Suprapubic skin (tissue), 4 donors: ENCODE measurements around the gene ASB18. TPM values are rescaled to one million over a fixed set of nuclear protein-coding genes. Genes with fewer than 3 reads are reported as not detected.
A peak's percentile ranks its signal among the peaks of the same experiment; 100 is the strongest.

Experiments
- DNase-seq, 2 donors: peaks; one replicate each; pipeline ENCODE4 v3.0.0-alpha.2; 2019; ENCODE audit warnings: low spot score in 2 of 2
- H3K27ac ChIP-seq: fragments of 200-600 bp; sonication (generic); one replicate; pipeline ENCODE4 v1.5.1; 2019
- H3K27me3 ChIP-seq: fragments of 200-600 bp; sonication (generic); one replicate; pipeline ENCODE4 v1.5.1; 2019
- H3K36me3 ChIP-seq: fragments of 200-600 bp; sonication (generic); one replicate; pipeline ENCODE4 v1.5.1; 2019
- H3K4me1 ChIP-seq: fragments of 200-600 bp; sonication (generic); one replicate; pipeline ENCODE4 v1.5.1; 2019
- H3K4me3 ChIP-seq: fragments of 200-600 bp; sonication (generic); one replicate; pipeline ENCODE4 v1.5.1; 2019; ENCODE audit warnings: mild to moderate bottlenecking
- H3K9me3 ChIP-seq: fragments of 200-600 bp; sonication (generic); one replicate; pipeline ENCODE4 v1.5.1; 2019
- EP300 ChIP-seq: sonication (generic); formaldehyde crosslinking; IDR thresholded peaks from one replicate; pipeline ENCODE4 v1.6.1; 2017; ENCODE audit warnings: antibody characterized with exemption
- POLR2A ChIP-seq, 2 donors: fragments of 450-650 bp; IDR thresholded peaks; one replicate each; pipeline ENCODE4 v1.6.1; 2017; ENCODE audit warnings: antibody characterized with exemption in 2 of 2, mild to moderate bottlenecking in 2 of 2, moderate library complexity in 2 of 2
- POLR2AphosphoS5 ChIP-seq, 3 donors: sonication (generic); formaldehyde crosslinking; IDR thresholded peaks; one replicate each; pipeline ENCODE4 v1.6.1; 2017; ENCODE audit warnings: antibody characterized with exemption in 3 of 3
- WGBS: methylation state at CpG from one replicate; pipeline ENCODE4 v1.1.5; 2018; 5-methylcytosine and 5-hydroxymethylcytosine counted together
- total RNA-seq, 4 donors: library from RNA; depleted of rRNA; stranded (reverse); fragments of >200 nt; gene quantifications; one replicate each; pipeline ENCODE4 v1.1.0, GENCODE V29; 2016
- TF ChIP-seq, protein P1 (sequence below), 2 donors: fragments of 200-600 bp in 1 of 2; fragments of 450-650 bp in 1 of 2; sonication (generic) in 1 of 2; IDR thresholded peaks; one replicate each; pipeline ENCODE4 v1.5.1; 2016 to 2019; ENCODE audit warnings: antibody characterized with exemption in 2 of 2, mild to moderate bottlenecking in 1 of 2, moderate library complexity in 1 of 2

The ASB18 gene
- total RNA-seq, 4 donors from 2014 or later: 0.13 TPM; not detected in 3

DNA sequence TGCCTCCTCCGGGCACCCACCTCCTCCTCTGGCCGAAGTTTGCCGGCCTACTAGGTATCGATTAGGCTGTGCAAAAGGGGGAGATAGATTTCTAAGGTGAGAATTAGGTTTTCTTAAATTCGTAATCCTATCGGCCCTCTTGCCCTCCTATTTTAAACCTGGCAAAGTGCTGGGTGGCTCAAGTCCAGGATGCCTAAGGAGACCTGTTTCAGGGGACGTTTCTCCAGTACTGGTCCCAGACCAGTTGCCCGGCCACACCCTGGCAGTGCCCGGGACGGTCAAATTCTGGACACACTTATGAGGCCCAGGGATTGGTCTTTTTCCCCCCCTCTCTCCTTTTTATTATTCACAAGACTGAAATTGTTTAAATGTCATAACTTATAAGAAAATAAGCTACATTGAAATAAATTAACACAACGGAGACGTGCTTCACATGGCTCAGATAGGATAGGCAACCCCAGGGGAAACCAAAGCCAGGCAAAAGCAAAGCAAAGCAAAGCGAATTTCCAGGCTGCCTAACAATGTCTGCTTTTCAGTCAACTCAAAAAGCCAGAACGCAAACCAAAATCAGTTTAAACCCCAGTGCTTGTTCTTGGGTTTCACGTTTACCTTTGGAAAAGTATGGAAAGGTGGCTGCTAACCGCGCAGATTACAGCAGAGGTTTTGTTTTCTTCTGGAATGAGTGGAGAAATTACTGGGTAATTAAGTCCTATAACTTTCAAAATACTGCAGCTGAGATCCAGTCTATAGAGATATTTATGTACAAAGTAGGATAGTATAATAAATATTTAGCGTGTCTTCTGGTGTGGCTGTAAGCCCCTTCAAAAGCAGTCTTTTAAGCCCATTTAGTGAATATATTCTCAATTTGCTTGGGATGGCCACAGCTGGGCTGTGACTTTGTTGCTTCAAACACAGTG, 99.0 kb downstream of the ASB18 start:
- Histone ChIP-seq H3K4me1 (peaks cover 76% of the 10 kb centered on the region), H3K27ac (no peak overlapping the region), H3K36me3 (no peaks in the 10 kb centered on the region), H3K27me3 (peaks cover 100% of the 10 kb centered on the region), H3K4me3 (peak overlapping the region; percentile 47), H3K9me3 (no peaks in the 10 kb centered on the region)
- 33% methylated on average over 14 of the region's 18 CpGs for WGBS
- TF ChIP-seq EP300 (no peak), POLR2AphosphoS5 (IDR thresholded peaks at IDR 0.05) (no peak), POLR2A (IDR thresholded peaks at IDR 0.05) (no peak)
- TF ChIP-seq, protein P1, sequence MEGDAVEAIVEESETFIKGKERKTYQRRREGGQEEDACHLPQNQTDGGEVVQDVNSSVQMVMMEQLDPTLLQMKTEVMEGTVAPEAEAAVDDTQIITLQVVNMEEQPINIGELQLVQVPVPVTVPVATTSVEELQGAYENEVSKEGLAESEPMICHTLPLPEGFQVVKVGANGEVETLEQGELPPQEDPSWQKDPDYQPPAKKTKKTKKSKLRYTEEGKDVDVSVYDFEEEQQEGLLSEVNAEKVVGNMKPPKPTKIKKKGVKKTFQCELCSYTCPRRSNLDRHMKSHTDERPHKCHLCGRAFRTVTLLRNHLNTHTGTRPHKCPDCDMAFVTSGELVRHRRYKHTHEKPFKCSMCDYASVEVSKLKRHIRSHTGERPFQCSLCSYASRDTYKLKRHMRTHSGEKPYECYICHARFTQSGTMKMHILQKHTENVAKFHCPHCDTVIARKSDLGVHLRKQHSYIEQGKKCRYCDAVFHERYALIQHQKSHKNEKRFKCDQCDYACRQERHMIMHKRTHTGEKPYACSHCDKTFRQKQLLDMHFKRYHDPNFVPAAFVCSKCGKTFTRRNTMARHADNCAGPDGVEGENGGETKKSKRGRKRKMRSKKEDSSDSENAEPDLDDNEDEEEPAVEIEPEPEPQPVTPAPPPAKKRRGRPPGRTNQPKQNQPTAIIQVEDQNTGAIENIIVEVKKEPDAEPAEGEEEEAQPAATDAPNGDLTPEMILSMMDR (IDR thresholded peaks at IDR 0.05): no peak
- DNase-seq: no peak

- H3K4me1 ChIP-seq: peaks cover 73% of the 10 kb centered on the region
- no peak for TF ChIP-seq POLR2AphosphoS5 (IDR thresholded peaks at IDR 0.05)
- TF ChIP-seq EP300: no peak
- TF ChIP-seq POLR2A (IDR thresholded peaks at IDR 0.05): no peak
- TF ChIP-seq, protein P1 (IDR thresholded peaks at IDR 0.05): no peak
- H3K4me3 ChIP-seq: peak overlapping the region; percentile 47
- no peak overlapping the region for H3K27ac ChIP-seq
- no peak for DNase-seq
- H3K36me3 ChIP-seq: no peaks in the 10 kb centered on the region
- 0% methylated on average over 19 of the region's 67 CpGs for WGBS
- H3K9me3 ChIP-seq: no peaks in the 10 kb centered on the region
- H3K27me3 ChIP-seq: peaks cover 100% of the 10 kb centered on the region
These were observed 99.8 kb downstream of the ASB18 start for GRCh38 chr2:236164201-236164924.

DNA sequence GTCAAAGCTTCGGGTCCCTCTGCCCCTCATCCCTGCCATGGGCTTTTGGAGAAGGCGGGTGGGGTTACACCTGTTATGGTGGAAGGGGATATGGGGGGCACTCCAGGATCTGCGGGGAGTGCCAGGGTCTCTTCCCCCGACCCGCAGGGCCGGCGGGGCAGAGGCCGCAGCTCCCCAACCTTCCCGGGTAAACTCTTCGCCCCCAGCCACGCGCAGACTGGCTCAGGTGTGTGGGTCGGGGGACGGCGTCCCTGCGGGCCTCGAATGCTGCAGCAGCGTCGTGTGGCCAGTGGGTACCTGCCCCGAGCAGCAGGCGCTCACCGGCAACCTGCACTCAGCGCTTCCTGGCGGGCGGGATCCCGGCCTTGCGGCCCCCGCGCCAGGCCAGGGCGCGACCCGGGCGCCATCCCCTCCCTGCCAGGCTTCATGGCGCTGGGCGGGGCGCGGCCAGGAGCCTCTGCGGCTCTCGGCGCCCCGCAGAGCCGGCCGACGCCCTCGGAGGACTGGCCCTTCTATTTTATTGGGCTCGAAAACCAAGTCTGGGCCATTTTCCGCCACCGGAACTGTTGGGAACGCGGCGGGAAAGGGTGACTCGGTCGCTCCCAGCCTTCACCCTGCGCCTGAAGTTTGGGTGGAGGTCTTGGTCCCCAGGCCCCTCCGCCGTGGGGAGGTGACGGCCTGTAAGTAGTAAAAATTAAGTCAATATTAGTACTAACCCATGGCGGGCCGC, 100.6 kb downstream of the ASB18 start:
- Histone ChIP-seq H3K36me3 (no peaks in the 10 kb centered on the region), H3K27me3 (peaks cover 100% of the 10 kb centered on the region), H3K4me1 (peaks cover 68% of the 10 kb centered on the region), H3K4me3 (peak overlapping the region; percentile 47), H3K9me3 (no peaks in the 10 kb centered on the region), H3K27ac (no peak overlapping the region)
- TF ChIP-seq EP300 (no peak), POLR2A (IDR thresholded peaks at IDR 0.05) (no peak), POLR2AphosphoS5 (IDR thresholded peaks at IDR 0.05) (no peak)
- TF ChIP-seq, protein P1 (IDR thresholded peaks at IDR 0.05): no peak
- no peak for DNase-seq
- 0% methylated on average over 1 of the region's 59 CpGs for WGBS

GRCh38 chr2:236162882-236163470, 101.2 kb downstream of the ASB18 start:
- Histone ChIP-seq H3K4me3 (no peak overlapping the region), H3K36me3 (no peaks in the 10 kb centered on the region), H3K4me1 (peaks cover 61% of the 10 kb centered on the region), H3K27ac (no peak overlapping the region), H3K9me3 (no peaks in the 10 kb centered on the region), H3K27me3 (peaks cover 99% of the 10 kb centered on the region)
- DNase-seq: no peak
- TF ChIP-seq EP300 (no peak), POLR2AphosphoS5 (IDR thresholded peaks at IDR 0.05) (no peak), POLR2A (IDR thresholded peaks at IDR 0.05) (no peak)
- TF ChIP-seq, protein P1 (IDR thresholded peaks at IDR 0.05): no peak
- WGBS: 28% methylated on average over 14 of the region's 33 CpGs
